ENCODE data around the gene PPP6R3.
"Not testable (repeated sequence)": the region's sequence is repeated elsewhere in the genome, so short reads cannot be mapped to it uniquely, and the experiment has no call there.

Gene PPP6R3

DNA sequence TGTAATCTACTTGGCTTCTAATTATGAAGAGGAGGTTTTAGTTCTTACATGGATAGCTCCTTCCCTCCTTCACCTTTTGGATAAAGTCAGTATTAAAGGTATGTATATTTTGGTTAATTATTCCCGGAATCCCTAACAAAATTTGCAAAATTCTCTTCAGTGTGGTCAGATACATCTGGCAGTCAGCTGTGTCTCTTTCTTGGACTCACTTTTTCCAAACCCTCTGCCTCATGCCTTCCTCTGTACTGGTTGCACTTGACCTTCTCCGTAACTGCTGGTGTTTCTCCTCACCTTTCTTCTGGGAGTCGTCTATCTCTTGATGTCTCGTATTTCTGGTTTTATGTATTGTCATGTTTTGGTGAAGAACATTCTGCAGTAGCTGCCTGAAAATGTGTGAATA is 62.5 kb downstream of the PPP6R3 start:
- in situ Hi-C loops (cut with MboI; ENCODE audit: low sequenced_read_pairs) = no loop called here

DNA sequence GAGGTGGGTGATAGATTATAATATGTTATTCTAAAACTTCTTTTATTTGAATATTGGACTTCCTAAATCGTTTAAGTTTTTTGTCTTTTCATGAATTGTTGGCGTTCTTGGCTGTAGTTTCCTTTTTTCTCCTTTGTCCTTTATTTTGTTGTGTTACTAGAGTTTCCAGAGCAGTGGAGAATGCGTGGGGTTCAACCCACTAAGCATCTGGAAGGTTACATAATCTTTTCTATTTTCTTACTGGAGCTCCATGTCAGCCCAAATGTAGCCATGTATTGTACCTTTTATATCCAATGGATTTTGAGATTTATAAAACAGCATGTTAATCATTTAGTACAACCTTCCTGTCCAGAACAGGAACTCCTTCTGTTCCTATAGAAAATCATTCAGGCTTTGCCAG is 63.2 kb downstream of the PPP6R3 start:
- in situ Hi-C loops (cut with MboI; ENCODE audit: low sequenced_read_pairs) = no loop called here

GRCh38 chr11:68524213-68524612 is 63.7 kb downstream of the PPP6R3 start:
- in situ Hi-C loops (cut with MboI; ENCODE audit: low sequenced_read_pairs) = no loop called here

- in situ Hi-C loops (cut with MboI; ENCODE audit: low sequenced_read_pairs) = no loop called here
Measured at GRCh38 chr11:68524681-68525080, 64.1 kb downstream of the PPP6R3 start.

DNA sequence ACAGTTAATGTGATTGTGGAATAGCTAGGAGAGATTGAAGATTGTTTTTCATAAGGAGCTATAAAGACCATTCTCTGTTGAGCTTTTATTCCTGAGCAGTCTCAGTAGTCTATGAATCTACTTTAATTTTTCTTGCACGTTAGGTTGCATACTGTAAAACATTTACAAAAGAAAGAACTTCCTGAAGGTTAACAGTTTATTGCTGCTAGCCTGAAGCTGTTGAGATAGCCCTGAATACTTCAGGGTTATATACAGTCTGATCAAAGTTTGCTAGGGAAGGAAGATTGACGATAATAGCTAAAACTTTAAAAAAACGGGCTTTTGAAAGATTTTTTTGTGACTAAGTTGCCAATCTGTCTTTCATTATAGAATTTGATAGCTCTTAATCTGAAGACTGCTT is 64.8 kb downstream of the PPP6R3 start:
- in situ Hi-C loops (cut with MboI; ENCODE audit: low sequenced_read_pairs) = no loop called here

GRCh38 chr11:68525930-68526329 is 65.4 kb downstream of the PPP6R3 start:
- in situ Hi-C loops (cut with MboI; ENCODE audit: low sequenced_read_pairs) = no loop called here

GRCh38 chr11:68527585-68527984 is 67.0 kb downstream of the PPP6R3 start:
- in situ Hi-C loops (cut with MboI; ENCODE audit: low sequenced_read_pairs) = no loop called here

DNA sequence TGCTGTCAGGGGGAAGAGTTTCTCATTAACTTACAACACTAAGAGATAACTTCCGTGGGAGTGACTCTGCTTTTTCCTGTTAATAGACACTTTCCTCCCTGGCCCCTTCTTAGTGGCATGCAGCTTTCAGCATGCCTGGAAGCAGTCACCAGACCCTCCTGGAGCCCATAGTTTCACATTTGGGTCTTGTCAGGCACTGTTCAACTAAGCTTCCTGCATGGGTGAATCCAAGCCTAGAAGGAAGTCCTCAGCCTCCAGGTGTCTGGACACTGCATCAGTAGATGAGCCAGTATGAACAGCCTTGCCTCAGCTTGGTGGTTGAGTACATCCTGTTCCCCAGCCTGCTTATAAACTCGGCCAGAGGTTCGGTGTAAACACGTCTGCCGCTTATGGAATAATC is 68.1 kb downstream of the PPP6R3 start:
- in situ Hi-C loops (cut with MboI; ENCODE audit: low sequenced_read_pairs) = no loop called here

- in situ Hi-C loops (cut with MboI; ENCODE audit: low sequenced_read_pairs) = no loop called here
Measured at GRCh38 chr11:68531129-68531693, 70.7 kb downstream of the PPP6R3 start.

DNA sequence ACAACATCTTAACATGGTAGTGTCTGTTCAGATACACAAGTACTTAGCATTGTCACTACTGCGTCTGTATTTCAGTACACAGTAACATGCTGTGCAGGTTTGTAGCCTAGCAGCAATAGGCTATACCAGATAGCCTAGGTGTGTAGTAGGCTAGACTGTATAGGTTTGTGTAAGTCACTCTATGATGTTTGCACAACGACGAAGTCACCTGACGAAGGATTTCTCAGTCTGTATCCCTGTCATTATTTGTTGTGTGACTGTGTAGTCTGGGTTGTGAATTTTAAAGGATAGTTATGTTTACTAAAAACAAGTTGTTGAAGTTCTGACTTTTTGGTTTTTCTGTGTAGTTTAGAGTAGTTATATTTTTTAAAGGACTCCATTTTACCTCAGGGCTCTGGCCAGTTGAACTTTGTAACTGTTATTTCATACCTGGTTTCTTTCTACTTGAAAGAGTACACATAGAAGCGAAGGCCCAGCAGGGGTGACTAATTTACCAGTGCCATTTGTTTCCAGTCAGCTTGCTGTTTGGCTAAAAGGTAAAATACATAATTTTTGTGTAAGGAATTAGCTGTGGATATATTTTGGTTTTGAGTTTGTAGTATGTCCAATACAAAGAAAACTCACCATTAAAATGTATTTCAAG is 72.3 kb downstream of the PPP6R3 start:
- in situ Hi-C loops (cut with MboI; ENCODE audit: low sequenced_read_pairs) = no loop called here

DNA sequence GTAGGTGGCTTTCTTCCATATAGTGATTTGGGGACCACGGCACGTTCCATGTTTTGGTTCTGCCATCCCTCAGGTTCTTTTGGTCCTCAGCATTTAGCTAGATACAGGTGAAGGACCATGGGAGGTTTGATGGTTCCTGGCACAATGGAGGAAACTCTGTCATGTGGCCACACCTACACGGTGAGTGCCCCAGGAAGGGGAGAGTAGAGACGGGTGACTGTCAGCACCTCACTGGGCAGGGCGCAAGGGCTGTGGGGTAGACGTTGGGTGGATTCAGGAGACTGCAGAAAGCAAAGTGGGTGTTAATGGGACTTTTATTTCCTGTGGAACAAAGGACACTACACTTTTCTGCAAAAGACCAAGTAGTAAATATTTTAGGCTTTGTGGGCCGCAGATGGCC is 73.4 kb downstream of the PPP6R3 start:
- in situ Hi-C loops (cut with MboI; ENCODE audit: low sequenced_read_pairs) = no loop called here

GRCh38 chr11:68535098-68535497 is 74.5 kb downstream of the PPP6R3 start:
- in situ Hi-C loops (cut with MboI; ENCODE audit: low sequenced_read_pairs) = no loop called here

DNA sequence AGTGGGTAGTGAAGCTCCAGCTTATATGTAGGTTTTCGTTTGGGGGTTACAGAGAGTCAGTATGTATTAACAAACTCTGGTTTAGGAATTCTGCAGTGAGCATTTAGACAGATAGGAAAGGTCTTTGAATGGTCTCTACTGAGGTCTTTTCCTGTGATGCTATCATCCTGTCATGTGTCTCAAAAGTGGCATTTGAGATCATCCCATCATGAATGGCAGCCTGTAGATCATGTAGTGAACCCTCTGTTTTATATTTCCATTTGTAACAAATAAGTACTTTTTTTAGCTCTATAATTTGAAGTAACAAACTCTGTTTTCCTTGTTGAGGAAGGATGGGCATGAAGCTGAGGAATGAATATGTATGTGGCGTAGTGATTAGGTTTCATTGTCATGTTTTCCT is 76.2 kb downstream of the PPP6R3 start:
- in situ Hi-C loops (cut with MboI; ENCODE audit: low sequenced_read_pairs) = no loop called here

- in situ Hi-C loops (cut with MboI; ENCODE audit: low sequenced_read_pairs) = no loop called here
Measured at GRCh38 chr11:68538025-68538424, 77.5 kb downstream of the PPP6R3 start.

- in situ Hi-C loops (cut with MboI; ENCODE audit: low sequenced_read_pairs) = no loop called here
Measured at GRCh38 chr11:68539395-68539794, 78.8 kb downstream of the PPP6R3 start.

DNA sequence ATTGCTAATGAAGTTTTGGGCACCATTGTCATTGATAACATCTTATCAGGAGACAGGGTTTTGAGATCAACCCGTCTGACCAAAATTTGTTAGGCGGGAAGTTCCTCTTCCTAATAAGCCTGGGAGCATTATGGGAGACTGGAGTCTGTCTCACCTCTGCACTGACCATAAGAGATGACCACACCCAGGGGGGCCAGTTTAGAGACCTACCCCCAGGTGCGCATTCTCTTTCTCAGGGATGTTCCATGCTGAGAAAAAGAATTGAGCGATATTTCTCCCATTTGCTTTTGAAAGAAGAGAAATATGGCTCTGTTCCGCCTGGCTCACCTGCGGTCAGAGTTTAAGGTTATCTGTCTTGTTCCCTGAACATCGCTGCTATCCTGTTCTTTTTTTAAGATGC is 80.0 kb downstream of the PPP6R3 start:
- in situ Hi-C loops (cut with MboI; ENCODE audit: low sequenced_read_pairs) = not testable (repeated sequence)

DNA sequence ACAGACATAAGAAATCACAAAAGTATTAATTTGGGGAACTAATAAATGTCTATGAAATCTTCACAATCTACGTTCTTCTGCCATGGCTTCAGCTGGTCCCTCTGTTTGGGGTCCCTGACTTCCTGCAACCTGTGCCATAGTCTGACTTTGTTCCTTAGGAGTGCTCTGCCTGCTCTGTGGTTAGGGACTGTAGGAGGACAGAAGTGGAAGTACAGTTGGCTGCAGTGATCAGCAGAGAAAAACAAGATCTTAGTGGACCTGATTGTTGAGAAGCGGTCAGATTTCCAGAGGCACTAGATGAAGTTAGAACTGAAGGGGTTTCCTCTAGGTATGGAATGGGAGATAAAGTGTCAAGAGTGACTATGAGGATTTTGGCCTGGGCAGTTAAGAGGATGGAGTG is 80.6 kb downstream of the PPP6R3 start:
- in situ Hi-C loops (cut with MboI; ENCODE audit: low sequenced_read_pairs) = no loop called here

- in situ Hi-C loops (cut with MboI; ENCODE audit: low sequenced_read_pairs) = no loop called here
Measured at GRCh38 chr11:68541991-68542390, 81.4 kb downstream of the PPP6R3 start.

DNA sequence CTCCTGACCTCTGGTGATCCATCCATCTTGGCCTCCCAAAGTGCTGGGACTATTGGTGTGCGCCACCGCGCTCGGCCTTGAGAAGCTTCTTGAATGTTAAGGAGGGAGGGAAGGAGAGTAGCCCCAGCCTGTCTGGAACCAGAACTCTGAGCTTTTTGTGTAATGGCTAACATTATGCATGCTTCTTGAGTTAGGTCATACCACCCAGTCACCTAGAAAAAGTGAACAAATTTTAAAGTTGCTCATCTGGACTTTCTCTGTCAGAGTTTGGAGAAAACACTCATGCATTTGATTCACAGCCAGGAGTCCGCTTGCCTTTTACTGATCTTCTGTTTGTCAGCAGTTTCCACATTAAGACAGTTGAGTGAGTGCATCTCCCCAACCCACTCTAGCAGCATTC is 82.1 kb downstream of the PPP6R3 start:
- in situ Hi-C loops (cut with MboI; ENCODE audit: low sequenced_read_pairs) = no loop called here

GRCh38 chr11:68543594-68543993 is 83.0 kb downstream of the PPP6R3 start:
- in situ Hi-C loops (cut with MboI; ENCODE audit: low sequenced_read_pairs) = no loop called here

DNA sequence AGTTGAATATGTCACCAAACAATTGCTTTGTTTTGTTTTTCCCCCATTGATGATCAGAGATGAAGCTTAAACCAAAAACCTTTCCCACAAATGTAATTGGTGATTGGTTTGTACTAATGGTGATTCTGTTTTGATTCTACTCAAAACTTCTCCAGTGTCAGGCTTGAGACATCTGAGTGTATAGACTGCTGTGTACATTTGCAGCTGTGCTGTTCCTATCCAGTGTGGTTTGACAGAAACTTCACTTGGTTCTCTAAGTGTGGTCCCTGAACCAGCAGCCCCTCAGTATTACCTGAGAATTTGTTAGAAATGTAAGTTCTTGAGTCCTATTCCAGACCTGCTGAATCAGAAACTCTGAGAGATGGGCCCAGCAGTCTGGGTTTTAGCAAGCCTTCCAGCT is 84.8 kb downstream of the PPP6R3 start:
- in situ Hi-C loops (cut with MboI; ENCODE audit: low sequenced_read_pairs) = no loop called here

- in situ Hi-C loops (cut with MboI; ENCODE audit: low sequenced_read_pairs) = no loop called here
Measured at GRCh38 chr11:68545796-68546195, 85.2 kb downstream of the PPP6R3 start.

DNA sequence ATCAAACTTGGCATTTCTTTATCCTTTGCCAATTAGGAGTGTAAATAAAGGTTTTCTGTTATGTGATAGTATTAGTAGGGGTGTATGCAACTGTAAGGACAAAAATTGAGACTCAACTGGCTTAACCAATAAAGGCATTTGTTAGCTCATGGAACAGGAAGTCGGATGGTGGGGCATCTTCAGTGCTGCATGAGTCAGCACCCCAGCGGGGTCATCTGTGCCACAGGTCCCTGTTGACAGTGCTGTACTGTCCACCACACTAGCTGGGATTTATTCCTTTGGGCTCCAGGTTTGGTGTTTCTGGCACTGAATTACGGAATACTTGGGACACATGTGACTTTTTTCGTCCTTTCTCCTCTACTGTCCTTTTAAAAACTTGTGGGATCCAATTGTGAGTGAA is 86.0 kb downstream of the PPP6R3 start:
- in situ Hi-C loops (cut with MboI; ENCODE audit: low sequenced_read_pairs) = no loop called here

Data from HL-60/S4 treated with phorbol 12-myristate 13-acetate at 8.2 ng/mL for 4 days and 3 days (cell line).